HEK293 (cell line): ENCODE results near the gene LAYN.

Source experiments
- CTCF ChIA-PET: fragments of 350-600 bp; formaldehyde crosslinking; extraction: SDS; loops from one replicate; lab custom pipeline; 2021; ENCODE audit warnings: antibody characterized with exemption; lab: Yijun Ruan, JAX
- POLR2A ChIA-PET: fragments of 300-600 bp; formaldehyde crosslinking; extraction: SDS; loops from one replicate; lab custom pipeline; 2020; ENCODE audit warnings: antibody characterized with exemption, inconsistent platforms; lab: Yijun Ruan, JAX
- H3K27ac ChIP-seq: fragments of 200-500 bp; sonication (Bioruptor generic); 2 replicates; pipeline ENCODE4 v1.5.1; 2014; ENCODE audit warnings: low read depth, low read length, control low read depth, inconsistent platforms; ENCODE audit errors: extremely low read depth
- H3K36me3 ChIP-seq, 2 experiments: fragments of 200-500 bp in 1 of 2; sonication (Bioruptor generic) in 1 of 2; 1 replicate in 1 of 2; 2 replicates in 1 of 2; pipeline ENCODE4 v1.5.1; 2014 to 2017; ENCODE audit warnings: inconsistent platforms in 2 of 2, low read length in 2 of 2; ENCODE audit not compliant: control insufficient read depth in 2 of 2, insufficient read depth in 1 of 2
- H3K4me1 ChIP-seq: fragments of 200-500 bp; sonication (Bioruptor generic); 2 replicates; pipeline ENCODE4 v1.5.1; 2014; ENCODE audit warnings: mild to moderate bottlenecking, low read length, inconsistent platforms; ENCODE audit not compliant: control insufficient read depth, insufficient read depth
- H3K4me3 ChIP-seq: 2 replicates; pipeline ENCODE4 v1.5.1; 2011; ENCODE audit warnings: low read depth, mild to moderate bottlenecking, control low read depth, low read length, moderate library complexity
- H3K9me3 ChIP-seq: fragments of 200-500 bp; sonication (Bioruptor generic); 2 replicates; pipeline ENCODE4 v1.5.1; 2014; ENCODE audit warnings: low read depth, low read length, inconsistent platforms; ENCODE audit not compliant: control insufficient read depth, insufficient read depth
- BCL11B ChIP-seq: fragments of 450-650 bp; formaldehyde crosslinking; IDR thresholded peaks from 2 replicates; pipeline ENCODE4 v1.5.1; 2016; ENCODE audit warnings: low read depth, missing biosample characterization, missing genetic modification characterization
- GLIS2 ChIP-seq: fragments of 450-650 bp; formaldehyde crosslinking; IDR thresholded peaks from 2 replicates; pipeline ENCODE4 v1.5.1; 2016; ENCODE audit warnings: missing biosample characterization, missing genetic modification characterization
- KLF16 ChIP-seq: fragments of 450-650 bp; formaldehyde crosslinking; IDR thresholded peaks from 2 replicates; pipeline ENCODE4 v1.5.1; 2017; ENCODE audit warnings: missing biosample characterization, missing genetic modification characterization
- KLF17 ChIP-seq: fragments of 450-650 bp; formaldehyde crosslinking; IDR thresholded peaks from 2 replicates; pipeline ENCODE4 v1.5.1; 2016; ENCODE audit warnings: missing biosample characterization, missing genetic modification characterization
- OVOL3 ChIP-seq: fragments of 450-650 bp; formaldehyde crosslinking; IDR thresholded peaks from 2 replicates; pipeline ENCODE4 v1.5.1; 2016; ENCODE audit warnings: missing biosample characterization, missing genetic modification characterization
- SALL2 ChIP-seq: fragments of 450-650 bp; formaldehyde crosslinking; IDR thresholded peaks from 2 replicates; pipeline ENCODE4 v1.5.0; 2017; ENCODE audit warnings: missing biosample characterization, mild to moderate bottlenecking, missing genetic modification characterization, borderline replicate concordance
- SP2 ChIP-seq: fragments of 450-650 bp; formaldehyde crosslinking; IDR thresholded peaks from 2 replicates; pipeline ENCODE4 v1.5.1; 2016; ENCODE audit warnings: missing biosample characterization, missing genetic modification characterization
- TCF7L2 ChIP-seq: IDR thresholded peaks from 2 replicates; pipeline ENCODE4 v1.6.1; 2011; ENCODE audit warnings: low read depth, mild to moderate bottlenecking, inconsistent platforms, low read length, moderate library complexity, borderline replicate concordance
- WT1 ChIP-seq: fragments of 450-650 bp; formaldehyde crosslinking; IDR thresholded peaks from 2 replicates; pipeline ENCODE4 v1.5.1; 2016; ENCODE audit warnings: missing biosample characterization, missing genetic modification characterization
- ZBTB1 ChIP-seq: fragments of 450-650 bp; formaldehyde crosslinking; IDR thresholded peaks from 2 replicates; pipeline ENCODE4 v1.5.1; 2016; ENCODE audit warnings: missing biosample characterization, missing genetic modification characterization
- ZBTB7A ChIP-seq: fragments of 450-650 bp; formaldehyde crosslinking; IDR thresholded peaks from 2 replicates; pipeline ENCODE4 v1.5.1; 2016; ENCODE audit warnings: low read depth, missing biosample characterization, missing genetic modification characterization
- ZNF10 ChIP-seq: fragments of 450-650 bp; formaldehyde crosslinking; IDR thresholded peaks from 2 replicates; pipeline ENCODE4 v1.5.1; 2017; ENCODE audit warnings: missing biosample characterization, missing genetic modification characterization
- ZNF2 ChIP-seq: fragments of 450-650 bp; formaldehyde crosslinking; IDR thresholded peaks from 2 replicates; pipeline ENCODE4 v1.5.1; 2016; ENCODE audit warnings: missing biosample characterization, missing genetic modification characterization
- ZNF335 ChIP-seq: fragments of 450-650 bp; formaldehyde crosslinking; conservative IDR thresholded peaks from 2 replicates; pipeline ENCODE4 v1.5.1; 2016; ENCODE audit warnings: missing biosample characterization, missing genetic modification characterization
- ZNF354C ChIP-seq: fragments of 450-650 bp; formaldehyde crosslinking; IDR thresholded peaks from 2 replicates; pipeline ENCODE4 v1.5.1; 2016; ENCODE audit warnings: missing biosample characterization, missing genetic modification characterization, low read depth, borderline replicate concordance
- ZNF514 ChIP-seq: fragments of 450-650 bp; formaldehyde crosslinking; IDR thresholded peaks from 2 replicates; pipeline ENCODE4 v1.5.1; 2016; ENCODE audit warnings: missing biosample characterization, missing genetic modification characterization
- ZNF571 ChIP-seq: fragments of 450-650 bp; formaldehyde crosslinking; IDR thresholded peaks from 2 replicates; pipeline ENCODE4 v1.5.0; 2017; ENCODE audit warnings: missing biosample characterization, missing genetic modification characterization
- ZNF585B ChIP-seq: fragments of 450-650 bp; formaldehyde crosslinking; IDR thresholded peaks from 2 replicates; pipeline ENCODE4 v1.5.1; 2016; ENCODE audit warnings: missing biosample characterization, missing genetic modification characterization
- ZNF670 ChIP-seq: fragments of 450-650 bp; formaldehyde crosslinking; IDR thresholded peaks from 2 replicates; pipeline ENCODE4 v1.5.1; 2016; ENCODE audit warnings: missing biosample characterization, missing genetic modification characterization, low read depth
- ZNF837 ChIP-seq: fragments of 450-650 bp; formaldehyde crosslinking; IDR thresholded peaks from 2 replicates; pipeline ENCODE4 v1.5.1; 2016; ENCODE audit warnings: missing biosample characterization, missing genetic modification characterization
- ZSCAN30 ChIP-seq: fragments of 450-650 bp; IDR thresholded peaks from 2 replicates; pipeline ENCODE4 v1.5.1; 2018; ENCODE audit warnings: missing biosample characterization, mild to moderate bottlenecking, missing genetic modification characterization, moderate library complexity
- TF ChIP-seq, protein P1 (sequence below): fragments of 450-650 bp; formaldehyde crosslinking; IDR thresholded peaks from 2 replicates; pipeline ENCODE4 v1.5.1; 2017; ENCODE audit warnings: missing biosample characterization, mild to moderate bottlenecking, missing genetic modification characterization, moderate library complexity
- TF ChIP-seq, protein P2 (sequence below): fragments of 450-650 bp; formaldehyde crosslinking; IDR thresholded peaks from 2 replicates; pipeline ENCODE4 v1.5.1; 2016; ENCODE audit warnings: missing biosample characterization, missing genetic modification characterization
- TF ChIP-seq, protein P3 (sequence below): fragments of 450-650 bp; formaldehyde crosslinking; IDR thresholded peaks from 2 replicates; pipeline ENCODE4 v1.5.1; 2016; ENCODE audit warnings: missing biosample characterization, missing genetic modification characterization
- TF ChIP-seq, protein P4 (sequence below): fragments of 450-650 bp; formaldehyde crosslinking; IDR thresholded peaks from 2 replicates; pipeline ENCODE4 v1.5.1; 2016; ENCODE audit warnings: missing biosample characterization, missing genetic modification characterization
- TF ChIP-seq, protein P5 (sequence below): fragments of 450-650 bp; formaldehyde crosslinking; IDR thresholded peaks from 2 replicates; pipeline ENCODE4 v1.5.1; 2017; ENCODE audit warnings: missing biosample characterization, missing genetic modification characterization

The LAYN gene

DNA sequence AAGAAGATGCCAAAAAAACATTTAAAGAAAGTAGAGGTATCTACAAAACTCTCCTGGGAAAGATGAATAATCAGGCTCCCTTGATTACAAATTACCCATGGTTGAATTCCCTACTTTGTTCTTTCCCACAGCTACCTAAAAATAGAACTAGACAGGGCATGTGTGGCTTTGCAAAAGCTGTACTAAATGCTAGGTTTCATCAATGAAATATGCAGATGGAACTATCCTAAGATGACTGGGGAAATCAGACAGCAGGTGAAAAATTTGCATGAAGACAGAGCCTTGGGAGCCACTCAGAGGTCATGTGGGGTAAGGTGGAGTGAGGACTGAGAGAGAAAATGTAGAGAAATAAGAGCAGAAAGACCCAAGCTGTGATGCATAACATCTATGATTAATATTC is 14.7 kb downstream of the LAYN start (continued):
- no peak for TF ChIP-seq WT1 (tag by site-specific recombination)
- TF ChIP-seq ZNF335 (tag by site-specific recombination), result no peak
- no peak for TF ChIP-seq ZNF10 (tag by site-specific recombination)
- TF ChIP-seq ZNF571, result no peak
- no peak for TF ChIP-seq ZBTB1 (tag by site-specific recombination)
- TF ChIP-seq GLIS2 (tag by site-specific recombination), result no peak
- TF ChIP-seq, protein P1, sequence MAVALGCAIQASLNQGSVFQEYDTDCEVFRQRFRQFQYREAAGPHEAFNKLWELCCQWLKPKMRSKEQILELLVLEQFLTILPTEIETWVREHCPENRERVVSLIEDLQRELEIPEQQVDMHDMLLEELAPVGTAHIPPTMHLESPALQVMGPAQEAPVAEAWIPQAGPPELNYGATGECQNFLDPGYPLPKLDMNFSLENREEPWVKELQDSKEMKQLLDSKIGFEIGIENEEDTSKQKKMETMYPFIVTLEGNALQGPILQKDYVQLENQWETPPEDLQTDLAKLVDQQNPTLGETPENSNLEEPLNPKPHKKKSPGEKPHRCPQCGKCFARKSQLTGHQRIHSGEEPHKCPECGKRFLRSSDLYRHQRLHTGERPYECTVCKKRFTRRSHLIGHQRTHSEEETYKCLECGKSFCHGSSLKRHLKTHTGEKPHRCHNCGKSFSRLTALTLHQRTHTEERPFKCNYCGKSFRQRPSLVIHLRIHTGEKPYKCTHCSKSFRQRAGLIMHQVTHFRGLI (tag by site-specific recombination), result no peak
- no peak for TF ChIP-seq ZNF670 (tag by site-specific recombination)
- no peak for TF ChIP-seq ZNF837 (tag by site-specific recombination)
- no peak for TF ChIP-seq KLF16
- TF ChIP-seq ZBTB7A (tag by site-specific recombination), result no peak
- TF ChIP-seq ZNF354C, result no peak
- TF ChIP-seq TCF7L2, result no peak
- no peak for TF ChIP-seq OVOL3 (tag by site-specific recombination)

- Histone ChIP-seq H3K27ac (no peak overlapping the region), H3K4me3 (no peak overlapping the region), H3K36me3 (peaks cover 0 to 67% of the 10 kb centered on the region in 2 experiments; a peak in 1 of 3 replicates), H3K4me1 (no peaks in the 10 kb centered on the region), H3K9me3 (no peaks in the 10 kb centered on the region)
- CTCF ChIA-PET, result interaction anchor here (0.6 kb wide), 1 partner anchor 285 kb away, joined by 3 read pairs; no protein-coding TSS in a partner anchor
- POLR2A ChIA-PET, result no interaction called here
- TF ChIP-seq, protein P2, sequence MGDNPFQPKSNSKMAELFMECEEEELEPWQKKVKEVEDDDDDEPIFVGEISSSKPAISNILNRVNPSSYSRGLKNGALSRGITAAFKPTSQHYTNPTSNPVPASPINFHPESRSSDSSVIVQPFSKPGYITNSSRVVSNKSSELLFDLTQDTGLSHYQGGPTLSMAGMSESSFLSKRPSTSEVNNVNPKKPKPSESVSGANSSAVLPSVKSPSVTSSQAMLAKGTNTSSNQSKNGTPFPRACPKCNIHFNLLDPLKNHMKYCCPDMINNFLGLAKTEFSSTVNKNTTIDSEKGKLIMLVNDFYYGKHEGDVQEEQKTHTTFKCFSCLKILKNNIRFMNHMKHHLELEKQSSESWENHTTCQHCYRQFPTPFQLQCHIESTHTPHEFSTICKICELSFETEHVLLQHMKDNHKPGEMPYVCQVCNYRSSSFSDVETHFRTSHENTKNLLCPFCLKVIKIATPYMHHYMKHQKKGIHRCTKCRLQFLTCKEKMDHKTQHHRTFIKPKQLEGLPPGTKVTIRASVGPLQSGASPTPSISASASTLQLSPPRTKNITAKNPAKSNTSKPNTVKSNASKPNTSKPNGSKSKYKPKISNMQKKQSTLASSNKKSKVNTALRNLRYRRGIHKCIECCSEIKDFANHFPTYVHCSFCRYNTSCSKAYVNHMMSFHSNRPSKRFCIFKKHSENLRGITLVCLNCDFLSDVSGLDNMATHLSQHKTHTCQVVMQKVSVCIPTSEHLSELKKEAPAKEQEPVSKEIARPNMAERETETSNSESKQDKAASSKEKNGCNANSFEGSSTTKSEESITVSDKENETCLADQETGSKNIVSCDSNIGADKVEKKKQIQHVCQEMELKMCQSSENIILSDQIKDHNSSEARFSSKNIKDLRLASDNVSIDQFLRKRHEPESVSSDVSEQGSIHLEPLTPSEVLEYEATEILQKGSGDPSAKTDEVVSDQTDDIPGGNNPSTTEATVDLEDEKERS (tag by site-specific recombination), result no peak
- TF ChIP-seq, protein P3, sequence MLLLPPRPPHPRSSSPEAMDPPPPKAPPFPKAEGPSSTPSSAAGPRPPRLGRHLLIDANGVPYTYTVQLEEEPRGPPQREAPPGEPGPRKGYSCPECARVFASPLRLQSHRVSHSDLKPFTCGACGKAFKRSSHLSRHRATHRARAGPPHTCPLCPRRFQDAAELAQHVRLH (tag by site-specific recombination), result no peak
- no peak for TF ChIP-seq BCL11B (tag by site-specific recombination)
- TF ChIP-seq, protein P4, sequence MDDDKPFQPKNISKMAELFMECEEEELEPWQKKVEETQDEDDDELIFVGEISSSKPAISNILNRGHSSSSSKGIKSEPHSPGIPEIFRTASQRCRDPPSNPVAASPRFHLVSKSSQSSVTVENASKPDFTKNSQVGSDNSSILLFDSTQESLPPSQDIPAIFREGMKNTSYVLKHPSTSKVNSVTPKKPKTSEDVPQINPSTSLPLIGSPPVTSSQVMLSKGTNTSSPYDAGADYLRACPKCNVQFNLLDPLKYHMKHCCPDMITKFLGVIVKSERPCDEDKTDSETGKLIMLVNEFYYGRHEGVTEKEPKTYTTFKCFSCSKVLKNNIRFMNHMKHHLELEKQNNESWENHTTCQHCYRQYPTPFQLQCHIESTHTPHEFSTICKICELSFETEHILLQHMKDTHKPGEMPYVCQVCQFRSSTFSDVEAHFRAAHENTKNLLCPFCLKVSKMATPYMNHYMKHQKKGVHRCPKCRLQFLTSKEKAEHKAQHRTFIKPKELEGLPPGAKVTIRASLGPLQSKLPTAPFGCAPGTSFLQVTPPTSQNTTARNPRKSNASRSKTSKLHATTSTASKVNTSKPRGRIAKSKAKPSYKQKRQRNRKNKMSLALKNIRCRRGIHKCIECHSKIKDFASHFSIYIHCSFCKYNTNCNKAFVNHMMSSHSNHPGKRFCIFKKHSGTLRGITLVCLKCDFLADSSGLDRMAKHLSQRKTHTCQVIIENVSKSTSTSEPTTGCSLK (tag by site-specific recombination), result no peak
- TF ChIP-seq, protein P5, sequence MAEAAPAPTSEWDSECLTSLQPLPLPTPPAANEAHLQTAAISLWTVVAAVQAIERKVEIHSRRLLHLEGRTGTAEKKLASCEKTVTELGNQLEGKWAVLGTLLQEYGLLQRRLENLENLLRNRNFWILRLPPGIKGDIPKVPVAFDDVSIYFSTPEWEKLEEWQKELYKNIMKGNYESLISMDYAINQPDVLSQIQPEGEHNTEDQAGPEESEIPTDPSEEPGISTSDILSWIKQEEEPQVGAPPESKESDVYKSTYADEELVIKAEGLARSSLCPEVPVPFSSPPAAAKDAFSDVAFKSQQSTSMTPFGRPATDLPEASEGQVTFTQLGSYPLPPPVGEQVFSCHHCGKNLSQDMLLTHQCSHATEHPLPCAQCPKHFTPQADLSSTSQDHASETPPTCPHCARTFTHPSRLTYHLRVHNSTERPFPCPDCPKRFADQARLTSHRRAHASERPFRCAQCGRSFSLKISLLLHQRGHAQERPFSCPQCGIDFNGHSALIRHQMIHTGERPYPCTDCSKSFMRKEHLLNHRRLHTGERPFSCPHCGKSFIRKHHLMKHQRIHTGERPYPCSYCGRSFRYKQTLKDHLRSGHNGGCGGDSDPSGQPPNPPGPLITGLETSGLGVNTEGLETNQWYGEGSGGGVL (tag by site-specific recombination), result no peak
- TF ChIP-seq ZNF2, result no peak
- no peak for TF ChIP-seq ZSCAN30 (tag by site-specific recombination)
- no peak for TF ChIP-seq SALL2
- TF ChIP-seq KLF17 (tag by site-specific recombination), result no peak
- TF ChIP-seq ZNF585B (tag by site-specific recombination), result no peak
- TF ChIP-seq SP2 (tag by site-specific recombination), result no peak
- TF ChIP-seq ZNF514, result no peak
Measured at GRCh38 chr11:111557425-111558111, 17.0 kb downstream of the LAYN start.
